Upper lobe of left lung (tissue), 4 donors: ENCODE results near the gene PIGO.

Experiments used
- EP300 ChIP-seq, 4 donors: sonication (generic); formaldehyde crosslinking; IDR thresholded peaks; one replicate each; pipeline ENCODE4 v1.5.1; 2017; ENCODE audit warnings: antibody characterized with exemption in 4 of 4, control low read depth in 2 of 4
- POLR2A ChIP-seq, 4 donors: fragments of 450-650 bp; IDR thresholded peaks; one replicate each; pipeline ENCODE4 v1.5.1; 2016 to 2017; ENCODE audit warnings: antibody characterized with exemption in 4 of 4, mild to moderate bottlenecking in 2 of 4
- POLR2AphosphoS5 ChIP-seq, 2 donors: sonication (generic); formaldehyde crosslinking; IDR thresholded peaks; one replicate each; pipeline ENCODE4 v1.5.1; 2017; ENCODE audit warnings: antibody characterized with exemption in 2 of 2
- TF ChIP-seq, protein P1 (sequence below), 6 experiments: fragments of 450-650 bp in 4 of 6; fragments of 200-600 bp in 2 of 6; sonication (generic) in 2 of 6; IDR thresholded peaks; one replicate each; pipeline ENCODE4 v1.5.1; 2016 to 2019; ENCODE audit warnings: antibody characterized with exemption in 6 of 6

DNA sequence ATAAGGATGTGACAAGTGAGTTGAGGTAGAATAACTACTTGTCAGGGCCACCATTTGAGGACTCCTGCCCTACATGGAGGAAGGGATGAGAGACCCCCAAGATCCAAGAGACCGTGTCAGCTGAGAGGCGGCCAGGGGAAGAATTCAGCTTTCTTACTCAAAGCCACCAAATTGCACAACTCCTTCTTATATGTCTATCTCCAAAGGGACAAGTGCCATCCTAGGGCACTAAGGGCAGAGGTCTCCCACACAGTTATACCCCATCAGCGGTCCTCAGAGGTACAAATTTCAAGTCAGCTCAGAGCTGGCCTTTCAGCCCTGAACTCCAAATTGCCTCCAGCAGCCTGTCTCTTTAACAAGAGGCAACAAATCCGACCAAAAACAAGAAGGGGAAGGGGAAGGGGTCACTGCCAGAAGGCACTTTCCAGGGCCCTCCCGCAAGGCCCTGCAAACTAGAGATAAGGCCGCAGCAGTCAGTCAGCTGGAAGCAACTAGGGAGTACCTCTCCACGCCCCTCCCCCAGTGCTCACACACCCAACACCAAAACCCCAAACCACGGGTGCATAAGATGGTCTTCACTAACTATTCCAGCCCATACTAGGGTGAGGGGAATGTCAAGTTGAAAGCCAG, 12.7 kb upstream of the PIGO start:
- TF ChIP-seq, protein P1, sequence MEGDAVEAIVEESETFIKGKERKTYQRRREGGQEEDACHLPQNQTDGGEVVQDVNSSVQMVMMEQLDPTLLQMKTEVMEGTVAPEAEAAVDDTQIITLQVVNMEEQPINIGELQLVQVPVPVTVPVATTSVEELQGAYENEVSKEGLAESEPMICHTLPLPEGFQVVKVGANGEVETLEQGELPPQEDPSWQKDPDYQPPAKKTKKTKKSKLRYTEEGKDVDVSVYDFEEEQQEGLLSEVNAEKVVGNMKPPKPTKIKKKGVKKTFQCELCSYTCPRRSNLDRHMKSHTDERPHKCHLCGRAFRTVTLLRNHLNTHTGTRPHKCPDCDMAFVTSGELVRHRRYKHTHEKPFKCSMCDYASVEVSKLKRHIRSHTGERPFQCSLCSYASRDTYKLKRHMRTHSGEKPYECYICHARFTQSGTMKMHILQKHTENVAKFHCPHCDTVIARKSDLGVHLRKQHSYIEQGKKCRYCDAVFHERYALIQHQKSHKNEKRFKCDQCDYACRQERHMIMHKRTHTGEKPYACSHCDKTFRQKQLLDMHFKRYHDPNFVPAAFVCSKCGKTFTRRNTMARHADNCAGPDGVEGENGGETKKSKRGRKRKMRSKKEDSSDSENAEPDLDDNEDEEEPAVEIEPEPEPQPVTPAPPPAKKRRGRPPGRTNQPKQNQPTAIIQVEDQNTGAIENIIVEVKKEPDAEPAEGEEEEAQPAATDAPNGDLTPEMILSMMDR (IDR thresholded peaks at IDR 0.05) = no peak
- no peak for TF ChIP-seq EP300 (IDR thresholded peaks at IDR 0.05)
- TF ChIP-seq POLR2A (IDR thresholded peaks at IDR 0.05) = no peak
- TF ChIP-seq POLR2AphosphoS5 (IDR thresholded peaks at IDR 0.05) = no peak
